NOMO-1 (cell line): ENCODE measurements around the gene AIG1.
"Not testable (repeated sequence)": the region's sequence is repeated elsewhere in the genome, so short reads cannot be mapped to it uniquely, and the experiment has no call there.

Experiments
- DNase-seq, 2 experiments: peaks; one replicate each; lab custom pipeline; 2025; ENCODE audit not compliant: unreplicated experiment in 2 of 2; lab: John Stamatoyannopoulos, UW

Gene AIG1

GRCh38 chr6:143125455-143125854 is 64.8 kb downstream of the AIG1 start:
- DNase-seq = no peak

GRCh38 chr6:143125864-143126573 is 65.3 kb downstream of the AIG1 start:
- no peak for DNase-seq

- DNase-seq = no peak
Observed at GRCh38 chr6:143126574-143126941, 65.9 kb downstream of the AIG1 start.

GRCh38 chr6:143127941-143128680 is 67.4 kb downstream of the AIG1 start:
- DNase-seq = no peak

GRCh38 chr6:143128681-143129015 is 68.0 kb downstream of the AIG1 start:
- DNase-seq = no peak

GRCh38 chr6:143130928-143131327 is 70.2 kb downstream of the AIG1 start:
- DNase-seq = no peak

- DNase-seq = no peak
Observed at GRCh38 chr6:143135325-143135724, 74.6 kb downstream of the AIG1 start.

- DNase-seq = no peak
Observed at GRCh38 chr6:143135797-143136561, 75.3 kb downstream of the AIG1 start.

- DNase-seq = no peak
Observed at GRCh38 chr6:143136647-143137046, 76.0 kb downstream of the AIG1 start.

- no peak for DNase-seq
Observed at GRCh38 chr6:143139239-143139784, 78.6 kb downstream of the AIG1 start.

- DNase-seq = not testable (repeated sequence)
Observed at GRCh38 chr6:143139884-143140283, 79.2 kb downstream of the AIG1 start.

- no peak for DNase-seq
Observed at GRCh38 chr6:143140767-143141166, 80.1 kb downstream of the AIG1 start.

- no peak for DNase-seq
Observed at GRCh38 chr6:143141442-143141841, 80.8 kb downstream of the AIG1 start.

GRCh38 chr6:143146186-143146851 is 85.6 kb downstream of the AIG1 start:
- no peak for DNase-seq

- no peak for DNase-seq
Observed at GRCh38 chr6:143149771-143150170, 89.1 kb downstream of the AIG1 start.

GRCh38 chr6:143150281-143150680 is 89.6 kb downstream of the AIG1 start:
- peak in 1 of 2 experiments; percentile 9 for DNase-seq

GRCh38 chr6:143151381-143151780 is 90.7 kb downstream of the AIG1 start:
- DNase-seq = no peak

GRCh38 chr6:143155681-143156080 is 95.0 kb downstream of the AIG1 start:
- DNase-seq = no peak

GRCh38 chr6:143157131-143157530 is 96.4 kb downstream of the AIG1 start:
- no peak for DNase-seq

- peak in 1 of 2 experiments; percentile 54 for DNase-seq
Observed at GRCh38 chr6:143158113-143158581, 97.5 kb downstream of the AIG1 start.

GRCh38 chr6:143159001-143159400 is 98.3 kb downstream of the AIG1 start:
- DNase-seq = no peak
